Stomach (tissue), 4 donors: ENCODE measurements around the gene FNDC10.

Experiments used
- POLR2A ChIP-seq, 4 donors: fragments of 450-650 bp; IDR thresholded peaks; one replicate each; pipeline ENCODE4 v1.6.1; 2016; ENCODE audit warnings: antibody characterized with exemption in 4 of 4, control low read depth in 2 of 4, mild to moderate bottlenecking in 1 of 4, moderate library complexity in 1 of 4
- POLR2AphosphoS5 ChIP-seq, 3 donors: sonication (generic); formaldehyde crosslinking; IDR thresholded peaks; one replicate each; pipeline ENCODE4 v1.6.1; 2016; ENCODE audit warnings: antibody characterized with exemption in 3 of 3
- TF ChIP-seq, protein P1 (sequence below), 7 experiments: fragments of 450-650 bp in 4 of 7; fragments of 200-600 bp in 3 of 7; sonication (generic) in 3 of 7; IDR thresholded peaks; one replicate each; pipeline ENCODE4 v1.5.1; 2016 to 2019; ENCODE audit warnings: antibody characterized with exemption in 7 of 7, control low read depth in 2 of 7, mild to moderate bottlenecking in 1 of 7

DNA sequence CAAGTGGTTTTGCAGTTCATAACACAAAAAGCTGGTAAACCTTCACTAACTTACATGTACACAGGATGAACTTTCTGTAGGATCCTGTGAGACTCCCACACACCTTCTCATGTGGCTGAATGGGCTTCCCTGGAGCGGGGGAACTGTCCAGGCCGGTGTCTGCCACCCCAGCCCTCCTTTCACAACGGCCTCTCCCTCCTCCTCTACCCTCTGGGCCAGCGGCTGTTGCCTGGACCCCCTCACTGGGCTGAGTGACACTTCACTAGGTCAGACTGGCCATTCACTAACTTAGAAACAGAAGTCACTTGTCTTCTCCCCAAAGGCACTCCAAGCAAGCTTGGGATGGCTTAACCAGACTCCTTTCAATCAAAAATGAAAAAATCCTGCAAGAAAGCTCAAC lies 41.3 kb downstream of the FNDC10 start:
- TF ChIP-seq POLR2A (IDR thresholded peaks at IDR 0.05) (no peak), POLR2AphosphoS5 (IDR thresholded peaks at IDR 0.05) (no peak)
- TF ChIP-seq, protein P1, sequence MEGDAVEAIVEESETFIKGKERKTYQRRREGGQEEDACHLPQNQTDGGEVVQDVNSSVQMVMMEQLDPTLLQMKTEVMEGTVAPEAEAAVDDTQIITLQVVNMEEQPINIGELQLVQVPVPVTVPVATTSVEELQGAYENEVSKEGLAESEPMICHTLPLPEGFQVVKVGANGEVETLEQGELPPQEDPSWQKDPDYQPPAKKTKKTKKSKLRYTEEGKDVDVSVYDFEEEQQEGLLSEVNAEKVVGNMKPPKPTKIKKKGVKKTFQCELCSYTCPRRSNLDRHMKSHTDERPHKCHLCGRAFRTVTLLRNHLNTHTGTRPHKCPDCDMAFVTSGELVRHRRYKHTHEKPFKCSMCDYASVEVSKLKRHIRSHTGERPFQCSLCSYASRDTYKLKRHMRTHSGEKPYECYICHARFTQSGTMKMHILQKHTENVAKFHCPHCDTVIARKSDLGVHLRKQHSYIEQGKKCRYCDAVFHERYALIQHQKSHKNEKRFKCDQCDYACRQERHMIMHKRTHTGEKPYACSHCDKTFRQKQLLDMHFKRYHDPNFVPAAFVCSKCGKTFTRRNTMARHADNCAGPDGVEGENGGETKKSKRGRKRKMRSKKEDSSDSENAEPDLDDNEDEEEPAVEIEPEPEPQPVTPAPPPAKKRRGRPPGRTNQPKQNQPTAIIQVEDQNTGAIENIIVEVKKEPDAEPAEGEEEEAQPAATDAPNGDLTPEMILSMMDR (IDR thresholded peaks at IDR 0.05) = no peak
